NCI-H748 treated with DMSO at 0.1 percent for 48 hours (cell line): ENCODE data around the gene INTS12.
A peak's percentile ranks its signal among the peaks of the same experiment; 100 is the strongest.
"Not testable (repeated sequence)": the region's sequence is repeated elsewhere in the genome, so short reads cannot be mapped to it uniquely, and the experiment has no call there.

Experiments used
- DNase-seq: peaks from one replicate; lab custom pipeline; 2025; lab: John Stamatoyannopoulos, UW

The INTS12 gene

DNA sequence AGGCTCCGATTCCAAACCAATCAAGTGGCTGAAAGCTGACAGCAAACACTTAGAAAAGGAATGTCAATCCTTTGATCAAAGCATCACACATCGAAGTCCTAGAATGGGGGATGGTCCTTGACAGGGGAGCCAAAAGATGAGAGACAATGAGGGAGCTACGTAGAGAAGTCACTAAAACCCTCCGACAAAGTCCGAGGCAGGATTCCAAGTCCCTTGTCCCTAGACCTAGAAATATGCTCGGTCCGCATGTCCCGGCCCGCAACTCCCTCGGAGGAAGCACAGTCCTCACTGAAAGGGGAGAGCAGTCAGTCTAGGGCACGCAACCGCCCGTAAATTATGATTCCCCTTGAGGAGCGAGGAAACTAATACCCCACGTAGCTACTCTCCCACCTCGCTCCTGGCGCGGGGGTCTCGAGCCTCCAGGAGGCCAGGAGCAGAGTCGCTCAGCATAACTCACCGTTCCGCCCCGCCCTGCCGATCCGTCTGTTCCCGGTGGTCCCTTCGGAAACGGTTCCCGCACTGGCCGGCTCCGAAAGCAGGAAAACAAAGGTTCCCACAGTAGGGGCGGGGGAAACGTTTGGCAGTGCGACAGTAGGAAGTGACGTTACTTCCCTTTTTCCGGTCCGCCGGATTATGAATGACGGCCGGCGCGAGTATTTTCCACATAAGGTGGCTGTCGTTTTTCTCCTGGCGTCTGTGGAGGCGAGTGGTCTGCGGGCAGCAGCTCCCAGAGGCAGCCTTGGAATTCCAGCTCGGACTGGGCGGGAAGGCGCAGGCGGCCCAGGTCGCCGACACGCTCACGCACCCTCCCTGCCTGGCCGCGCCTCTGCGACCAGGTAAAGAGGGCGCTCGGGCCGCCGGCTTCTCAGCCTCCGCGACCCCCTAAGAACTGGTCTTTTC, at the start of gene INTS12, which contains the start of gene GSTCD:
Gene INTS12 (minus strand): TSS at position 509 of the 900 bp plus-strand sequence. CDS start 8,684 bp downstream, outside the sequence.
Gene GSTCD (plus strand): TSS at position 604 of the 900 bp plus-strand sequence. CDS start 8,830 bp downstream, outside the sequence.
- DNase-seq = peak; percentile 74

DNA sequence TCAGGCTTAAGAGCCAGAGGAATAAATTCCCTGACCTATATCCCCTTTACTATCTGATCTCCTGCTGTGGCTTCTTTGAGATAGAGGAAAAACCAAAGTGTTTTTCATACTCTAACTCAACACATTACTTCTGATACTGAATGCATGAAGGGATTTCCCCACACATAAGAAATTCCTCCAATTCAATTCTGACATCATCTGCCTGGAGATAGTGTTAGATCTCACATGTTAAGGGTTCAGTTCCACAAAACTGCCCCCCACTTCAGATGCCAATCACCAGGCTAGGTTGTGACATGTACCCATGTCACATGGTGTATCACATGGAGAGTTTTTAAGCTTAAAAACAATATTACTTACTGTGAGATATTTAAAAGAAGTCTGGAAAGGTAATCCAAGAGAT, 46.9 kb upstream of the INTS12 start:
- DNase-seq = no peak

- DNase-seq = no peak
These were observed 44.9 kb upstream of the INTS12 start for GRCh38 chr4:105753361-105753760.

- no peak for DNase-seq
These were observed 43.3 kb upstream of the INTS12 start for GRCh38 chr4:105751718-105752299.

DNA sequence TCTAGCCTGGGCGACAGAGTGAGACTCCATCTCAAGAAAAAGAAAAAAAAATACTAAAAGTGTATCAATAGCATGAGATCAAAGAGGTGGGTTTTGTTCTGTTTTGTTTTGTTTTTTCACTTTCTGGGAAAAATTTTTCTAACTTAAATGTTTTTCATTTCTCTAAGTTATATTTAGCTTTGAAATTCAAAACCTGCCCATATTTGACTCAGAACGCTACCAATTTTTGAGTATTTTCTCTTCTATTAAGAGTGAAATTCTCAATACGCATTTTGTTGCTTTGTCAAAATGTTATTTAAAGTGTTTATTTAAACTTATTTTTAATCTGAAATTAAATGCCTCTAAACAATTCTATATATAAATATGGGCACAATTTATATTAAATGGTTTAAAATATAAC, 39.7 kb upstream of the INTS12 start:
- DNase-seq = no peak

- DNase-seq = no peak
These were observed 33.1 kb upstream of the INTS12 start for GRCh38 chr4:105741548-105741947.

GRCh38 chr4:105735217-105735616, 26.7 kb upstream of the INTS12 start:
- not testable (repeated sequence) for DNase-seq

- not testable (repeated sequence) for DNase-seq
These were observed 21.4 kb upstream of the INTS12 start for GRCh38 chr4:105729895-105730294.

GRCh38 chr4:105725623-105726022, 17.1 kb upstream of the INTS12 start:
- no peak for DNase-seq

DNA sequence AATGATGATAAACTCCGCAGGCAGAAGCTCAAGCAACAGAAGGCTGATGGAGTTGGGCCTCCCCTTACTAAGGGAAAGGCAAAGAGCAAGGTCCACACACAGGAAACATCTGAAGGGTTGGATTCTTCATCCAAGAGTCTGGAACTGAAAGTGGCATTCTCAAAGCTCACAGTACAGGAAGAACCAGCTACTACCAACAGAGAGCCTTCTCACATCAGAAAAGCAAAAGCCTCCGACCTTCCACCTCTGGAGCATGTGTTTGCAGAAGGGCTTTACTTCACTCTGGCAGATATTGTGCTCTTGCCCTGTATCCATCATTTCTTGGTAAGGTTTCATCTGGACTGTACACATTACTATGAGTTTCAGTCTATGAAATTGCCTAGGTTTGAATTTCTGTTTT, 10.7 kb upstream of the INTS12 start:
- DNase-seq = no peak

DNA sequence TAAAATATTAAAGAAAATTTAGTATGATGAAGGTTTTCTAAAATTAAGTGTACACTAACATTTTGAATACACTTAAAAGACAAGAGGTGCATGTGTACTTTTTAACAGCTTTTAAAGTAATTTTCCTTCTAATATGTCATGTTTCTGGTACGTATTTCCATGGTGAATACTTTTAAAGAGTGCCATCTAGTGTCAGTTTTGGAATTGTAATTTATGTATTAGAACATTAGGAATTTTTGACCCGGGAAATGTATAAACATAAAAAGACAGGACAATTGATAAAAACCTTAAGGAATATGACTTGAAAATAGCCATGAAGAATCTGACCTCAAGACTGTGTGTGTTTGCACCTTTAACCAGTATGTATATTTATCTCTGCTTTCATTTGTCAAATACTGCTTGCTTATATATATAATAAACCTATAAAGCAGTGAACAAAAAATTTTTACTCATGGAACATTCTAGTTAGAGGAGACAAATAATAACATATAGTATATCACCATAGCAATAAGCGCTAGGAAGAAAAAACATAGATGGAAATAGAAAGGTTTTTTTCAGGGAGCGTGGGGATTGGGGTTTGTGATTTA, 7.3 kb upstream of the INTS12 start:
- DNase-seq = peak; percentile 52

GRCh38 chr4:105714932-105715331, 6.4 kb upstream of the INTS12 start:
- DNase-seq = no peak

GRCh38 chr4:105714071-105714521, 5.6 kb upstream of the INTS12 start:
- DNase-seq = no peak

- no peak for DNase-seq
These were observed 4.3 kb upstream of the INTS12 start for GRCh38 chr4:105712766-105713165.

DNA sequence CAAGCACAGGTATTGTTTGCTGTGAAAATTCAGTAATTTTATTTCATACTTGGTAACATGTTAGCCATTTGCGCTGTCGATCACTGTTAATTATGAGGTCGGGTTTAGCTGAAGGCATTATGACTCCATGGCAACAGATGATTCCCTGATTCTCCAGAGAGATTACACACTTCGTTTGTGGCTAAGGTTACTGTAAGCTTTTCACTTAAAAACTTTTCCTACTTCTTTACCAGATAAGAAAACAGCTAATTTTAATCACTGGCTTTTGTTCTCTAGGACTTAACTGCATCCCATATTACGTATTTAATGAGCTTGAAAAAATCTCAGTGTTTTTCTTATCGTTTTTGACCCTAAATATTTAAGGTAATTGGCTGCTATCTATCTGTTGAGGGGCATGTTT, 2.2 kb upstream of the INTS12 start:
- DNase-seq = peak; percentile 52

DNA sequence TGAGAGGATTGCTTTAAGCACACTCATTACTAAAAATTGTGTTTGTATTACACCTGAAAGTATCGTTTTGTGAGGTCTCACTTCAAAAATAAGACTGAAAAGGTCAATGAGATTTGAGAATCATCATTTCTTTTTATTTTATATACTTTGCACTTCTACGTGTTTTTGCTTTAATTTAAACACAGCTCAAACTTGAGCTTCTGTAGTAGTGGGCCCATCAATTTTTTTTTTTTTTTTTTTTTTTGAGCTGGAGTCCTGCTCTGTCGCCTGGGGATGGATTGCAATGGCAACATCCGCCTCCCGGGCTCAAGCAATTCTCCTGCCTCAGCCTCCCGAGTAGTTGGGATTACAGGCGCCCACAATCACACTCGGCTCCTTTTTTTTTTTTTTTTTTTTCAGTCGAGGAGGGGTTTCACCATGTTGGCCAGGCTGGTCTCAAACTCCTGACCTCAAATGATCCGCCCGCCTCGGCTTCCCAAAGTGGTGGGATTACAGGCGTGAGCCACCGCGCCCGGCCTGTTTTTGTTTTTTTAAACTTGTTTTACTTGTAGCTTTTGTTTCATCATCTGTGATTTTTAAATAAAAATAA, 1.6 kb upstream of the INTS12 start:
- DNase-seq = no peak

DNA sequence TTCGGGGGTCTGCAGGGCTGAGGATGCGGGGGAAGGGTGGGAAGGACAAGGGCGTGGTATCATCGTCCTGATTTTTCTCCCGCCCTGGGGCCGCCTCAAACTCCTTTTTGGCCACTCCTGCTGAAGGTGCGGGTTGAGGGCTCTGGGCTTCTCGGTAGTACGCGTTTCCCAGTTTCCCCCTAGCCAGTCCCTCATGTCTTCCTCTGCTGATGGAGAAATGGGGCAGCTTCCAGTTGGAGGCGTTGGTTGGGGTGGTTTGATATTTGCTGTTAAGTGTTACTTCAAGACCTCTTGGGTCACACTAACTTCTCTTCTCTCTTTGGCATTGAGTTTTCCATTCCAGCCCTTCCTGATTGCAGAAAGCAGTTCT, 577 bp upstream of the INTS12 start:
- DNase-seq = peak; percentile 39

DNA sequence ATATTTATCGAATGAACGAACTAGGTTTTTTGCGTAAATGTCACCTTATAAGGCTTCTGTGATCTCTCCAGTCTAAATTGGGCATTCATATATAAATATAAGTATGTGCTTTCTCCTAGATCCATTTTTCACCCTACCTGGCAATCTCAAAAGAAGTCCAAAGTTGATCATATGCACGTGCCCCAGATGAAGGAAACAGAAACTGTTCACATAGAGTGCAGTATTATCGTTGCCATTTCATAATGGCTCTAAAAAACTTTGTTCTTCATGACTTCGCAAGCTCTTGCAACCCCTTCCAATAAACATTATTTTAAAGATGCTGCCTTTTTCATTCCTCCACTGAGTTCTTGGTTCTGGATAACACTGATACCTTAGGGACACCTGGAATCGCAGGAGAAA, 708 bp downstream of the INTS12 start:
- no peak for DNase-seq

DNA sequence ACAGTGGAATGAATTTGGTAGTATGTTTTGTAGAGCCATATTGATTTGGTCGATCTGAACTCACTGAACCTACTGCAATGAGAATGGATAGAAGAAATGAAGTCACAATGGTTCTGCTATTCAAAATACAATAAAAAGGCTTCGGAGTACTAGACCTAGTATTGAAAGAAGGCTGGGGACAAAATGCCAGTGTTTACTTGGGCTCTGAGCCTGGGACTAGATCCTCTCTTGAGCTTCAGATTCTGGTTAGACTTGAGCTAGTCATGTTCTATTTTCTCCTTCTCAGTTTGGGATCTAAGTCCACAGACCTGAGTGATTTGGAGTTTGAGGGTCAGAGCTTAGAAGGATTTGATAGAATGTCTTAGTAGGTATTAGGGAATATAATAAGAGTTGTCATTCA, 9.9 kb downstream of the INTS12 start:
- no peak for DNase-seq

DNA sequence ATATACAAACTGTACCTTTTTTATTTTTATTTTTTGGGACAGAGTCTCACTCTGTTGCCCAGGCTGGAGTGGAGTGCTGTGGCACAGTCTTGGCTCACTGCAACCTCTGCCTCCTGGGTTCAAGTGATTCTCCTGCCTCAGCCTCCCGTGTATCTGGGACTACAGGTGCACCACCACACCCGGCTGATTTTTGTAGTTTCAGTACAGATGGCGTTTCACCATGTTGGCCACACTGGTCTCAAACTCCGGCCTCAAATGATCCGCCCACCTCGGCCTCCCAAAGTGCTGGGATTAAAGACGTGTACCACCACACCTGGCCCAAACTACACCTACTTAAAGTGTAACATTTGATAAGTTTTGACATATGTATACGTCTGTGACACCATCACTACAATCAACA, 12.7 kb downstream of the INTS12 start:
- not testable (repeated sequence) for DNase-seq

- DNase-seq = not testable (repeated sequence)
These were observed 13.7 kb downstream of the INTS12 start for GRCh38 chr4:105694812-105695211.

- no peak for DNase-seq
These were observed 21.9 kb downstream of the INTS12 start for GRCh38 chr4:105686571-105686970.
